Smooth muscle cell (in vitro differentiated cells): ENCODE data around the gene KCTD7. TPM values are rescaled to one million over a fixed set of nuclear protein-coding genes. Genes with fewer than 3 reads are reported as not detected.
"Not testable (repeated sequence)": the region's sequence is repeated elsewhere in the genome, so short reads cannot be mapped to it uniquely, and the experiment has no call there.

Experiments
- DNase-seq: peaks from one replicate; lab custom pipeline; 2025; ENCODE audit not compliant: unreplicated experiment; lab: John Stamatoyannopoulos, UW
- H2AFZ ChIP-seq: fragments of 200-600 bp; sonication (generic); 2 replicates; pipeline ENCODE4 v1.6.0; 2016; ENCODE audit warnings: antibody characterized with exemption, low read depth, mild to moderate bottlenecking
- H3F3A ChIP-seq: fragments of 200-600 bp; sonication (generic); 2 replicates; pipeline ENCODE4 v1.6.0; 2017; ENCODE audit warnings: antibody characterized with exemption, low read depth
- H3K27ac ChIP-seq: fragments of 200-600 bp; sonication (generic); 2 replicates; pipeline ENCODE4 v1.5.1; 2016; ENCODE audit warnings: low read depth, mild to moderate bottlenecking
- H3K27me3 ChIP-seq: fragments of 200-600 bp; sonication (generic); 2 replicates; pipeline ENCODE4 v1.6.1; 2016; ENCODE audit warnings: low read depth, mild to moderate bottlenecking
- H3K36me3 ChIP-seq: fragments of 200-600 bp; sonication (generic); 2 replicates; pipeline ENCODE4 v1.5.1; 2016; ENCODE audit warnings: low read depth
- H3K4me1 ChIP-seq: fragments of 200-600 bp; sonication (generic); 2 replicates; pipeline ENCODE4 v1.5.1; 2016; ENCODE audit warnings: low read depth
- H3K4me2 ChIP-seq: fragments of 200-600 bp; sonication (generic); 2 replicates; pipeline ENCODE4 v1.6.0; 2016; ENCODE audit warnings: mild to moderate bottlenecking
- H3K4me3 ChIP-seq: fragments of 200-600 bp; sonication (generic); 2 replicates; pipeline ENCODE4 v1.5.1; 2016; ENCODE audit warnings: mild to moderate bottlenecking
- H3K79me2 ChIP-seq: fragments of 200-600 bp; sonication (generic); 2 replicates; pipeline ENCODE4 v1.6.0; 2016; ENCODE audit warnings: low read depth, mild to moderate bottlenecking
- H3K9ac ChIP-seq: fragments of 200-600 bp; sonication (generic); 2 replicates; pipeline ENCODE4 v1.6.0; 2016; ENCODE audit warnings: low read depth
- H3K9me3 ChIP-seq: fragments of 200-600 bp; sonication (generic); replicated peaks from 2 replicates; pipeline ENCODE4 v1.5.1; 2016; ENCODE audit warnings: low read depth
- H4K20me1 ChIP-seq: fragments of 200-600 bp; sonication (generic); 2 replicates; pipeline ENCODE4 v1.6.0; 2016; ENCODE audit warnings: low read depth
- WGBS: methylation state at CpG from one replicate; pipeline ENCODE4 v1.1.7; 2016; ENCODE audit warnings: low lambda C conversion rate; 5-methylcytosine and 5-hydroxymethylcytosine counted together
- polyA plus RNA-seq: library from polyadenylated mRNA; unstranded; fragments of >200 nt; fragmentation: Nextera tagmentation; extraction: Ambion mirVana; gene quantifications from 2 replicates; pipeline ENCODE4 v1.2.1, GENCODE V29; 2016
- total RNA-seq: library from RNA; depleted of rRNA; stranded (reverse); fragments of >200 nt; gene quantifications from 2 replicates; pipeline ENCODE4 v1.2.3, GENCODE V29; 2014
- TF ChIP-seq, protein P1 (sequence below): fragments of 200-600 bp; sonication (generic); IDR thresholded peaks from 2 replicates; pipeline ENCODE4 v1.5.1; 2017; ENCODE audit warnings: borderline replicate concordance, mild to moderate bottlenecking, antibody characterized with exemption; ENCODE audit not compliant: insufficient read depth, poor library complexity, severe bottlenecking

Gene KCTD7
- total RNA-seq: 6.3 and 8.1 TPM in 2 replicates
- 3.9 and 4.8 TPM in 2 replicates for polyA plus RNA-seq

DNA sequence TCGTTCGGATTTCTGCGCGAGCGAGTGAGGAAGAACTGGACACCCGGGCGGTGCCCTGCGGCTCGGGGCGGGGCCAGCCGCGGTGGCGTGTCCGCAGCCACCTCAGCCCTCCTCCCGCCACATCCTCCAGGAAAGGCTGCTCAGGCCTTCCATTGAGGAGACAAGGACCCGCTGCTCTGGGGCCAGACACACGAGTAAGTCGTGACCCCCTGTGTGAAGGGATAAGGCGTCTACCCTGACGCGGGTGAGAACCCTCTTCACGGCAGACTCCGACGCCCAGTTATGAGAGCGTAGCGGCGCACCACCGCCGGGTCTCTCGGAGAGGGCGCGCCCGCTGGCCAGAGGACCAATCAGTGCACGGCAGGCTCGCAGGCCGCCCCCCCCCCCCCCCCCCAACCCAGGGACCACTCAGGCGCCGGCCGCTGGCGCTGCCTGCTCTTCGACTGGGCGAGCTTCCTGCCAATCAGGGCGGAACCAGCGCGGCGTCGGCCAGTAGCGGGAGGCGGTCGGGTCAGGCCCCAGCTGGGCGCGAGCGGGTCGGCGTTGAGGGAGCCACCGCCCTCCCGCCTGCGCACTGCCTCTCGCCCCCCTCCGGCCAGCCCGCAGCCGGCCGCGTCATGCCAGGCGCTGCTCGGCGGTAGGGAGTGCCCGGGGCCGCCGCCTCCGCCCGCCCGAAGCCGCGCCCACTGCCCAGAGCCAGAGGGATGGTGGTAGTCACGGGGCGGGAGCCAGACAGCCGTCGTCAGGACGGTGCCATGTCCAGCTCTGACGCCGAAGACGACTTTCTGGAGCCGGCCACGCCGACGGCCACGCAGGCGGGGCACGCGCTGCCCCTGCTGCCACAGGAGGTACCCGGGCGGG lies at the start of gene KCTD7:
Gene KCTD7 (plus strand): TSS at position 521 of the 861 bp plus-strand sequence. CDS start 184 bp downstream, at position 705.
- peaks cover 20% of the 10 kb centered on the region for H3K79me2 ChIP-seq
- H3K27ac ChIP-seq: peak within 1 kb of the TSS; percentile 87
- H3K27me3 ChIP-seq: no peaks in the 10 kb centered on the region
- TF ChIP-seq, protein P1, sequence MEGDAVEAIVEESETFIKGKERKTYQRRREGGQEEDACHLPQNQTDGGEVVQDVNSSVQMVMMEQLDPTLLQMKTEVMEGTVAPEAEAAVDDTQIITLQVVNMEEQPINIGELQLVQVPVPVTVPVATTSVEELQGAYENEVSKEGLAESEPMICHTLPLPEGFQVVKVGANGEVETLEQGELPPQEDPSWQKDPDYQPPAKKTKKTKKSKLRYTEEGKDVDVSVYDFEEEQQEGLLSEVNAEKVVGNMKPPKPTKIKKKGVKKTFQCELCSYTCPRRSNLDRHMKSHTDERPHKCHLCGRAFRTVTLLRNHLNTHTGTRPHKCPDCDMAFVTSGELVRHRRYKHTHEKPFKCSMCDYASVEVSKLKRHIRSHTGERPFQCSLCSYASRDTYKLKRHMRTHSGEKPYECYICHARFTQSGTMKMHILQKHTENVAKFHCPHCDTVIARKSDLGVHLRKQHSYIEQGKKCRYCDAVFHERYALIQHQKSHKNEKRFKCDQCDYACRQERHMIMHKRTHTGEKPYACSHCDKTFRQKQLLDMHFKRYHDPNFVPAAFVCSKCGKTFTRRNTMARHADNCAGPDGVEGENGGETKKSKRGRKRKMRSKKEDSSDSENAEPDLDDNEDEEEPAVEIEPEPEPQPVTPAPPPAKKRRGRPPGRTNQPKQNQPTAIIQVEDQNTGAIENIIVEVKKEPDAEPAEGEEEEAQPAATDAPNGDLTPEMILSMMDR: no peak
- no peaks in the 10 kb centered on the region for H4K20me1 ChIP-seq
- no peaks in the 10 kb centered on the region for H3K36me3 ChIP-seq
- peak; percentile 96 for DNase-seq
- peak within 1 kb of the TSS; percentile 94 for H3K4me2 ChIP-seq
- H2AFZ ChIP-seq: peak within 1 kb of the TSS; percentile 63
- H3F3A ChIP-seq: peaks cover 12% of the 10 kb centered on the region
- H3K4me3 ChIP-seq: peak within 1 kb of the TSS; percentile 68
- peak within 1 kb of the TSS; percentile 81 for H3K9ac ChIP-seq
- H3K4me1 ChIP-seq: peaks cover 4% of the 10 kb centered on the region
- H3K9me3 ChIP-seq: no peaks in the 10 kb centered on the region
- WGBS: under 1% methylated on average over 84 of the region's 93 CpGs

DNA sequence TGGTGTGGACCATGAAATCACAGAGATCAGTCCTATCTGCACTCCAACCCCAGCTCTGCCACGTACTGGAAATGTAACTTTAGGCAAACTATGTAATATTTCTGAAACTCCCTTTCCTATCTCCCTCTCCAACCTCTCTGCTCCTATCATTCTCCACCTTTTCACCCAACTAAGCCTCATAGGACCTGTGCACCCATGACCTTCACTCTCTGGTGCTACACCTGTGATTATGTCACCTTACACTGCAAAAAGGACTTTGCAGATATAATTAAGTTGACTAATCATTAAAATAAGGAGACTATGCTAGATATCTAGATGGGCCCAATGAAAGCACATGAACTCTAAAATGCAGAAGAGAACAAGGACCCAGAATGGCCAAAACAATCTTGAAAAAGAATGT lies 48.3 kb upstream of the KCTD7 start:
- not testable (repeated sequence) for H3K9ac ChIP-seq, H3K4me2 ChIP-seq, H3K36me3 ChIP-seq, H3K9me3 ChIP-seq, DNase-seq, H3K27ac ChIP-seq, H3K4me1 ChIP-seq, H3F3A ChIP-seq, H3K4me3 ChIP-seq, H3K27me3 ChIP-seq, H2AFZ ChIP-seq
- peaks cover 100% of the 10 kb centered on the region for H3K79me2 ChIP-seq
- WGBS: 78% methylated on average over 1 of the region's 1 CpG
- H4K20me1 ChIP-seq: peaks cover 100% of the 10 kb centered on the region

DNA sequence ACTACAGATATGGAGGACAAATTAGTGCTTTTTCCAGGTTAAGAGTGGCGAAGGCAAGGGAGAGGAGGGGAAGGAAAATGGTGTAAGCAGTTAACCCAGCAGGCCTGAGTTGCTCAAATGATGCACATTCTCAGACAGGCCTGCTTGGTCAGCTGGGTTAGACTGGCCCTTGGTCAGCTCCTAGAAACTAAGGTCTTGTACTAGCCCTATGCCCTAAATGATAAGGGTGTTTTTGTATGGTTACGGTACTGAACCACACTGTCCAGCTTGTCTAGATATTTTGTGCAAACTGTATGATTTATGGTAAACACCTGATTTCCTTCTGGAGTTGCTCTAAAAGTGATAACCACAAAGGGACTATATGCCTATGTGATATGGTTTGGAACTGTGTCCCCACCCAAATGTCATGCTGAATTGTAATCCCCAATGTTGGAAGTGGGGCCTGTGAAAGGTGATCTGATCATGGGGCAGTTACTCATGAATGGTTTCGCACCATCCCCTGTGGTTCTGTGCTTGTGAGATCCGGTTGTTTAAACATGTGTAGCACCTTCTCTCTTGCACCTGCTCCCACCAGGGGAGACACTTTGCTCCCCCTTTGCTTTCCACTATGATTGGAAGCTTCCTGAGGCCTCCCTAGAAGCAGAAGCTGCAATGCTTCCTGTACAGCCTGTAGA lies 45.7 kb upstream of the KCTD7 start:
- H3K9me3 ChIP-seq, H3K36me3 ChIP-seq, H3K27ac ChIP-seq, H3K27me3 ChIP-seq, H3K4me2 ChIP-seq, H3K9ac ChIP-seq, H2AFZ ChIP-seq, DNase-seq, H3K4me1 ChIP-seq, H3F3A ChIP-seq, H3K4me3 ChIP-seq: not testable (repeated sequence)
- peaks cover 100% of the 10 kb centered on the region for H3K79me2 ChIP-seq
- H4K20me1 ChIP-seq: peaks cover 100% of the 10 kb centered on the region
- WGBS: 82% methylated on average over 4 of the region's 4 CpGs

DNA sequence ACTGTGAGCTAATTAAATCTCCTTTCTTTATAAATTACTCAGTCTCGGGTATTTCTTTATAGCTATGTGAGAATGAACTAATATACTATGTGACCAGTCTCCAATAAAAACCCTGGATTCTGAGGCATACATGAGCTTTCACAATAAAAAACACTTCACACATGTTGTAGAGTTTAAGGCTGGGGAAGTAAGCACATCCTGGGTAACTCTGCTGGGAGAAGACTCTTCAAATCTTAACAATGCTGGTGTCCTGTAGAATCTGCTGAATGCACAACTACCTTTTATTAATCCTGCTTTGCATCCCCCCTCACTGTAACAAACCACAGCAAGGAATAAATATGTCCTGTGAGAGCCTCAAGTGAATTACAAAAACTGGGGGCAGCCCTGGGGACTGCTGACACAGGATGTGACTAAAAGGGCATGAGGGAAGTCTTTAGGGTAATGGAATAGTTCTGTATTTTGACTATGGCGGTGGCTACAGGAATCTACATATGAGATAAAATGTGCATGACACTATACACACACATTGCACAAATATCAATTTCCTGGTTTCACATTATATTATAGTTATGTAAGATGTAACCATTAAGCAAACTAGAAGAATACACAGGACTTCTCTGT lies 45.1 kb upstream of the KCTD7 start:
- 87% methylated on average over 2 of the region's 2 CpGs for WGBS
- no peak overlapping the region for H2AFZ ChIP-seq
- no peaks in the 10 kb centered on the region for H3K9me3 ChIP-seq
- DNase-seq: no peak
- no peaks in the 10 kb centered on the region for H3K36me3 ChIP-seq
- no peak overlapping the region for H3K4me3 ChIP-seq
- no peak overlapping the region for H3K4me2 ChIP-seq
- H3K4me1 ChIP-seq: no peaks in the 10 kb centered on the region
- TF ChIP-seq, protein P1: no peak
- H3K27ac ChIP-seq: no peak overlapping the region
- H3K27me3 ChIP-seq: no peaks in the 10 kb centered on the region
- H3K9ac ChIP-seq: no peak overlapping the region
- peaks cover 100% of the 10 kb centered on the region for H3K79me2 ChIP-seq
- H4K20me1 ChIP-seq: peaks cover 100% of the 10 kb centered on the region
- no peaks in the 10 kb centered on the region for H3F3A ChIP-seq
